CD8-positive, alpha-beta memory T cell (primary cell): ENCODE data around the gene KBTBD13. TPM values are rescaled to one million over a fixed set of nuclear protein-coding genes. Genes with fewer than 3 reads are reported as not detected.
"Not testable (repeated sequence)": the region's sequence is repeated elsewhere in the genome, so short reads cannot be mapped to it uniquely, and the experiment has no call there.

Experiments
- CTCF ChIA-PET: fragments of 350-600 bp; sonication (Branson Sonifier 250); formaldehyde crosslinking; loops from one replicate; lab custom pipeline; 2021; ENCODE audit warnings: antibody characterized with exemption; lab: Charles Lee
- POLR2A ChIA-PET: fragments of 350-600 bp; sonication (Branson Sonifier 250); formaldehyde crosslinking; loops from one replicate; lab custom pipeline; 2021; ENCODE audit warnings: antibody characterized with exemption; lab: Charles Lee
- DNase-seq, 5 donors: peaks; one replicate each; pipeline versions ENCODE4 v3.0.0 to v3.0.0-alpha.2; 2020 to 2022; ENCODE audit warnings: mixed read lengths in 1 of 5
- H3K27ac ChIP-seq: one replicate; pipeline ENCODE4 v1.7.0; 2013; ENCODE audit warnings: low read depth, mild to moderate bottlenecking, low read length, moderate library complexity
- H3K27me3 ChIP-seq: 2 replicates; pipeline ENCODE4 v1.7.0; 2013; ENCODE audit warnings: low read length, mild to moderate bottlenecking; ENCODE audit not compliant: insufficient read depth, poor library complexity, severe bottlenecking
- H3K36me3 ChIP-seq: 2 replicates; pipeline ENCODE4 v1.7.0; 2013; ENCODE audit warnings: mild to moderate bottlenecking, low read length, moderate library complexity; ENCODE audit not compliant: insufficient read depth
- H3K4me1 ChIP-seq: 2 replicates; pipeline ENCODE4 v1.7.0; 2013; ENCODE audit warnings: mild to moderate bottlenecking, low read length, moderate library complexity; ENCODE audit not compliant: insufficient read depth
- H3K4me3 ChIP-seq: 2 replicates; pipeline ENCODE4 v1.7.0; 2013; ENCODE audit warnings: mild to moderate bottlenecking, low read length
- H3K9me3 ChIP-seq: 2 replicates; pipeline ENCODE4 v1.7.0; 2013; ENCODE audit warnings: mild to moderate bottlenecking, low read length
- H3K27ac Mint-ChIP-seq, 8 donors: one replicate each; pipeline ENCODE4 v1.8.0; 2020 to 2021; ENCODE audit warnings: mixed read lengths in 8 of 8, mild to moderate bottlenecking in 6 of 8, inconsistent platforms in 3 of 8, moderate library complexity in 3 of 8
- H3K27me3 Mint-ChIP-seq, 2 donors: one replicate each; pipeline ENCODE4 v1.8.0; 2020 to 2021; ENCODE audit warnings: mixed read lengths in 2 of 2, mild to moderate bottlenecking in 1 of 2, moderate library complexity in 1 of 2
- H3K36me3 Mint-ChIP-seq, 3 donors: one replicate each; pipeline ENCODE4 v1.8.0; 2020 to 2021; ENCODE audit warnings: mixed read lengths in 3 of 3, inconsistent platforms in 1 of 3, mild to moderate bottlenecking in 1 of 3
- H3K4me1 Mint-ChIP-seq, 3 donors: one replicate each; pipeline ENCODE4 v1.8.0; 2020 to 2021; ENCODE audit warnings: mixed read lengths in 3 of 3, inconsistent platforms in 1 of 3, mild to moderate bottlenecking in 1 of 3
- H3K4me3 Mint-ChIP-seq, 7 donors: one replicate each; pipeline ENCODE4 v1.8.0; 2020 to 2021; ENCODE audit warnings: mixed read lengths in 7 of 7, mild to moderate bottlenecking in 6 of 7, moderate library complexity in 4 of 7, inconsistent platforms in 2 of 7
- H3K9me3 Mint-ChIP-seq, 5 donors: one replicate each; pipeline ENCODE4 v1.8.0; 2020 to 2022; ENCODE audit warnings: mixed read lengths in 5 of 5, mild to moderate bottlenecking in 3 of 5, moderate library complexity in 2 of 5, inconsistent platforms in 1 of 5
- polyA plus RNA-seq: library from polyadenylated mRNA; unstranded; fragments of 300-500 nt; fragmentation: Illumina TruSeq; gene quantifications from one replicate; pipeline ENCODE4 v1.2.3, GENCODE V29; 2021
- total RNA-seq, 2 experiments: library from RNA; stranded (reverse); gene quantifications; one replicate each; pipeline ENCODE4 v1.2.3, GENCODE V29; 2021

The KBTBD13 gene
- total and polyA plus RNA-seq, 3 experiments from 2014 or later: not detected

DNA sequence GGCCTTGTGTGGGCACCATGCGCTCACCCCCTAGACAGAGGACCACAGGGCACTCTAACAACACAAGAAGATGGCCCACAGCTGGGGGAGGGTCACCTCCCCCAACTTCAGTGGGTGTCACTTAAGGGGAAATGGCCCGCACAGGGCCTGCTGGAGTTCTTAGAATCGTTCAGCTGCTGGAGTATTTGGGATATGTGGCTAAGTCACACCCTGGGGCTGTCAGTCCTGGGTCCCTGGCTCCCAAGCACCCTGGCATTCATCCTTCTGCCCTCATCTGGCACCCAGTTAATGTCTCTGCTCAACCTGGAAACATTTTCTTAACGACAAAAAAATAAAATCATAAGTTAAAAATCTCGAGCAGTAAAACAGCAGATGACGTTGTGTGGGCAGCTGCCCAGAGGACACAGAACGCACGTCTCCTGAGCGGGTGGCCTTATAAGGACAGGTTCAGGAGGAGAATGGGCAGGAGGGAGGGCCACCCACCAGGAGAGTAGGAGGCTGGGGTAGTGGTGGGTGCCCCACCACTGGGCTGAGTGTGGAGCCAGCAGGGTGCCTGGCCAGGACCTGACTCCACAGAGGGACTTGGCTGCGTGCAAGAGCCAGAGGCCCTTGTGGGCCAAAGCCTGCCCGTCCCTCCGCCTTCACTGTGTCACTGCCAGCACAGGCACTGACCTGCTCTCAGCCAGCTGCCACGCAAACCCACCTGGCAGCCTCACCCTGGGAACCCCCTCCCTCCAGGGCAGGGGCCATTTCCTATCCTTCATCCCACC is 11.5 kb downstream of the KBTBD13 start:
- H3K9me3 ChIP-seq: no peaks in the 10 kb centered on the region
- no peaks in the 10 kb centered on the region for H3K36me3 Mint-ChIP-seq
- no peak overlapping the region for H3K27ac ChIP-seq
- no peaks in the 10 kb centered on the region for H3K36me3 ChIP-seq
- no peaks in the 10 kb centered on the region for H3K4me1 ChIP-seq
- H3K4me3 ChIP-seq: no peak overlapping the region
- no peak for DNase-seq
- H3K27me3 Mint-ChIP-seq: peaks cover 9 to 24% of the 10 kb centered on the region in 2 donors
- no peak overlapping the region for H3K4me3 Mint-ChIP-seq
- H3K27me3 ChIP-seq: peaks cover 8% of the 10 kb centered on the region
- ChIA-PET CTCF (interaction anchor here (2.1 kb wide), 1 partner anchor 10 kb away, joined by 5 read pairs; no protein-coding TSS in a partner anchor), POLR2A (no interaction called here)
- no peaks in the 10 kb centered on the region for H3K9me3 Mint-ChIP-seq
- H3K4me1 Mint-ChIP-seq: peaks cover 0 to under 1% (median 0%) of the 10 kb centered on the region in 3 donors
- H3K27ac Mint-ChIP-seq: no peak overlapping the region

DNA sequence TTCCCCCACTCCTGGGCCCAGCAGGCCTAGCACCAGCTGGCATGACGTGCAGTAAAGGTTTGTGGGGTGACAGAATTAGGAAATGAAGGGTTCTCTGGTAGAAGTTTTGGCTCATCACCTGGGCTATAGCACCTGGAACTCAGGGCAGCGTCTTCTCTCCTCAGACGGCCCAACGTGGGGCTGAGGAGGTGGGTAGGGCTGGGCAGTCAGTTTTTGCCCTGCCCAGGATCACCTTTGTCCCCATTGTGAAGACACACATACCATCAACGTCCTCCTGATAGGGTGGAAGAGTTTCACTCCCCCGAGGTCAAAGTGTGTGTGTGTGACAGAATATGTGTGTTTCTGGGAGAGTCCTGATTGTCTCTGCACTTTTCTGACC is 12.1 kb downstream of the KBTBD13 start:
- no peak overlapping the region for H3K4me3 Mint-ChIP-seq
- H3K36me3 Mint-ChIP-seq: no peaks in the 10 kb centered on the region
- Histone ChIP-seq H3K27me3 (peaks cover 5% of the 10 kb centered on the region), H3K9me3 (no peaks in the 10 kb centered on the region), H3K4me1 (no peaks in the 10 kb centered on the region), H3K27ac (no peak overlapping the region), H3K36me3 (no peaks in the 10 kb centered on the region), H3K4me3 (no peak overlapping the region)
- CTCF ChIA-PET: no interaction called here
- DNase-seq: no peak
- H3K27me3 Mint-ChIP-seq: peaks cover 8 to 24% of the 10 kb centered on the region in 2 donors
- H3K9me3 Mint-ChIP-seq: no peaks in the 10 kb centered on the region
- POLR2A ChIA-PET: no interaction called here
- H3K27ac Mint-ChIP-seq: peak overlapping the region in 1 of 8 donors; percentile 32
- H3K4me1 Mint-ChIP-seq: no peaks in the 10 kb centered on the region

DNA sequence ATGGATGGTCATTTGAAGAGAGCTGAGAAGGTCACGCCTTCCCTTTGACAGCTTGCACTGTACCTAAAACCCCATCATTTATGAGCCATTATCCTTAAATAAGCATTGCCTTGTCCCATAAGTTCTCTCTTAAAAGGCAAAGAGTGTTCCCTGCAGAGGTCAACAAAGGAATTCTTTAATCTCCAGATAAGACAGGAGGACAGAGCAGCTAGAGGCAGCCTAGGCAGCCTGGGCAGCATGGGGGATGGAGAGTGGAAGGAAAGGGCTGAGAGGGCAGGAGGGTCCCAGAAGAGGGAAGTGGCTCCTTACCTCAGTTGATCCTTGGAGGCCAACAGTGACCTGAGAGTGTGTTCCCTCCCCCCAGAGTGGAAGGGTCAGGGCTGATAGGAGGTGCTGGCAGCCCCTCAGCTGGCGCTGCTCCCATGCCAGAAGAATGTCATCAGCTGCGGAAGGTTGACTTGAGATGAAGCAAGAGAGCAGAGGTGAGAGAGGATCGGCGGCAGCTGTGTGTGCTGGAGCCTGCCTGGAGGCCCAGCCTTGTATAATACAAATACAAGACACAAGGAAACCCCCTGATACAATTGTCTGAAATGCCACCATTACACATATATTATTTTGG is 12.8 kb downstream of the KBTBD13 start:
- Histone ChIP-seq H3K27ac (no peak overlapping the region), H3K4me3 (no peak overlapping the region), H3K27me3 (no peaks in the 10 kb centered on the region), H3K4me1 (no peaks in the 10 kb centered on the region), H3K36me3 (no peaks in the 10 kb centered on the region), H3K9me3 (no peaks in the 10 kb centered on the region)
- Mint-ChIP-seq H3K27ac (peak overlapping the region in 1 of 8 donors; percentile 6), H3K27me3 (peaks cover 4 to 17% of the 10 kb centered on the region in 2 donors), H3K4me1 (no peaks in the 10 kb centered on the region), H3K4me3 (no peak overlapping the region), H3K9me3 (no peaks in the 10 kb centered on the region), H3K36me3 (no peaks in the 10 kb centered on the region)
- ChIA-PET POLR2A (no interaction called here), CTCF (no interaction called here)
- DNase-seq: no peak

DNA sequence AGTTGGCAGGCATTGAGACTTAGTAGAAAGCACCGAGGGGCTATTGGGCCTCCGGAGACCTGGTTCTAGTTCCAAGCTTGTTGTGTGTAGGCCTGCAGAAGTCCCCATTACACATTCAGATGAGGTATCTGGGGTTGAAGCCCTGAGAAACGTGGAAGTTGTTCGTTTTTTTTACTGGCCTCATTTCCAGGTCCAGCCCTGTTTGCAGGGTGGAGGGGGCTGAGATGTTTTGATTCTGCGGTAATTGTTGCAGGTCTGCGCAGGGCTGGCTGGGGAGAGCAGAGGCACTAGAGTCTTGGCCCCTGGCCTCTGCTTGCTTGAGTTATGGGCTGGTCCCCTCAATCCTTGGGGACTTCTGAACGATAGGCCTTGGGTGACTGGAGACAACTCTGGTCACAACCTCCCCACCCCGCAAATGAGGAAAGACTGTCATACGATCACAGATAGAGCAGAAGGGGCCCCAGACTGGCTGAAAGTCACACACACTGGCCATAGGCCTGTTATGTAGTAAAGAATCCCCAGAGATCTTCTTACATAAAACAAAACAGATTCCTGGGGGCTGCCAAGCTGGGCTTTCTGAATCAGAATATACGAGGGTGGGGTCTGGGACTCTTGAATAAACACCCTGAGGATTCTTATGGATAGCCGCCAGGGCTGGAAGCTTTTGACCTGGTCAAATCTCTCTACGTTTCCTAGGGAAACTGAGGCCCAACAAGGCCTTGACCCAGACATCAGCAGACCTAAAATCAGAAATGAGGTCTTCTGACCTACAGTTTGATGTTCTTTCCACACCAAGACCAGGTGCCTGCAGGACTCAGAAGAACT is 15.6 kb downstream of the KBTBD13 start:
- no peaks in the 10 kb centered on the region for H3K4me1 Mint-ChIP-seq
- H3K36me3 ChIP-seq: no peaks in the 10 kb centered on the region
- no peak overlapping the region for H3K27ac Mint-ChIP-seq
- H3K4me3 ChIP-seq: no peak overlapping the region
- H3K27me3 Mint-ChIP-seq: no peaks in the 10 kb centered on the region
- no peaks in the 10 kb centered on the region for H3K4me1 ChIP-seq
- H3K27me3 ChIP-seq: no peaks in the 10 kb centered on the region
- no peaks in the 10 kb centered on the region for H3K9me3 ChIP-seq
- H3K36me3 Mint-ChIP-seq: peaks cover 0 to 5% (median 0%) of the 10 kb centered on the region in 3 donors
- H3K4me3 Mint-ChIP-seq: no peak overlapping the region
- no peak overlapping the region for H3K27ac ChIP-seq
- CTCF ChIA-PET: no interaction called here
- POLR2A ChIA-PET: no interaction called here
- no peaks in the 10 kb centered on the region for H3K9me3 Mint-ChIP-seq
- DNase-seq: no peak

DNA sequence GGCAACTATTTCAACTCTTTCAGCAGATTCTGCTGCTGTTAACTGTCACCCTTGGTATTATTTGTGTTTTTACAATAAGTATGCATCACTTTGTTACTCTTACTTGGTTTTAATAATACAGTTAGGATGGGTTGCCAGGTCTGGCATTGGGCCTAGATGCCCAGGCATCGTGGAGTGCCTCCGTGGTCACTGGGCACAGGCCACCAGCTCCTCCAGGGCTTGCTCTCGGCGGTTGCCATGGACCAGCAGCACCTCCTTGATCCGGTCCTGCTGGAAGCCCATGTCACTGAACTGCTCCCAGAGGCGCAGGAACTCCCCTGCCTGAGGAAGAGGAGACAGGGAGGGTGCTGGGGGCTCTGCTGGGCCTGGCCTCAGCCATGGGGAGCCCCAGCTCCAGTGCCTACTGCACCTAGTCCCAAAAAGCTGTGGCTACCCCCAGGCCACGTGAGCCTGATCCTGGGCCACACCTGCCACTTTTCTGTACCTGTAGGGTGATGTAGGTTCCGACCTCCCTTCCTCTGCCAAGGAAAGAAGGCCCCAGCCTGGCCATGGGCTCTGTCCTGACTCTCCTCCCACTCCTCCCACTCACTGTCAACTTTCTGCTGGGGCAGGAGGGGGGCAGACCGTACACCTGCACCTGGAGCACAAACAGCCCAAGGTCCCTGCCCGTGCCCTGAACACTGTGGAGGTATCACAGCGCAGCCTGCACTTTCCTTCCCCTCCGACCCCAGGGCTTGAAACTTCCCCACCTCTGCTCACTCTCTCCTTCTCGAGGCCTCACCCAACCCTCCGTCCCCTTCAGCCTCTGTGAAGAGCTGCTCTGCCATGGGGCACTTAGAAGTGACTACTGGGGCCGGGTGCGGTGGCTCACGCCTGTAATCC is 16.6 kb downstream of the KBTBD13 start:
- no peak for DNase-seq
- peak overlapping the region in 2 of 8 donors; percentile 50 to 70 for H3K27ac Mint-ChIP-seq
- POLR2A ChIA-PET: no interaction called here

DNA sequence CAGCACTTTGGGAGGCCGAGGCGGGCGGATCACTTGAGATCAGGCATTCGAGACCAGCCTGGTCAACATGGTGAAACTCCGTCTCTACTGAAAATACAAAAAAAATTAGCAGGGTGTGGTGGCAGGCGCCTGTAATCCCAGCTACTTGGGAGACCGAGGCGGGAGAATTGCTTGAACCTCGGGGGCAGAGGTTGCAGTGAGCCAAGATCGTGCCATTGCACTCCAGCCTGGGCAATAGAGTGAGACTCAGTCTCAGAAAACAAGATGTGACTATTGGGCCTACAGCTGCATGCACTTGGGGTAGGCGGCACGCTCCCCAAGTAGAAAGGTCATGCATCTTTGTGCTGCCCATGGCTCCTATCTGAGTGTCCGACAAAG is 17.2 kb downstream of the KBTBD13 start:
- H3K27ac ChIP-seq, H3K4me3 Mint-ChIP-seq, DNase-seq, H3K9me3 ChIP-seq, CTCF ChIA-PET, H3K4me1 ChIP-seq, H3K27me3 ChIP-seq, H3K27me3 Mint-ChIP-seq, H3K9me3 Mint-ChIP-seq, H3K4me3 ChIP-seq, H3K4me1 Mint-ChIP-seq, POLR2A ChIA-PET, H3K36me3 ChIP-seq: not testable (repeated sequence)
- Mint-ChIP-seq H3K27ac (peak overlapping the region in 2 of 8 donors; percentile 51 to 70), H3K36me3 (peaks cover 7 to 21% (median 10%) of the 10 kb centered on the region in 3 donors)

More for the DNA sequence above, 16.6 kb downstream of the KBTBD13 start:
- H3K4me1 ChIP-seq: no peaks in the 10 kb centered on the region
- H3K4me3 ChIP-seq: no peak overlapping the region
- H3K9me3 ChIP-seq: no peaks in the 10 kb centered on the region
- no peaks in the 10 kb centered on the region for H3K27me3 ChIP-seq
- Mint-ChIP-seq H3K4me1 (no peaks in the 10 kb centered on the region), H3K9me3 (no peaks in the 10 kb centered on the region), H3K4me3 (no peak overlapping the region), H3K27me3 (no peaks in the 10 kb centered on the region), H3K36me3 (peaks cover 3 to 15% (median 3%) of the 10 kb centered on the region in 3 donors)
- CTCF ChIA-PET: no interaction called here
- H3K36me3 ChIP-seq: no peaks in the 10 kb centered on the region
- H3K27ac ChIP-seq: no peak overlapping the region

DNA sequence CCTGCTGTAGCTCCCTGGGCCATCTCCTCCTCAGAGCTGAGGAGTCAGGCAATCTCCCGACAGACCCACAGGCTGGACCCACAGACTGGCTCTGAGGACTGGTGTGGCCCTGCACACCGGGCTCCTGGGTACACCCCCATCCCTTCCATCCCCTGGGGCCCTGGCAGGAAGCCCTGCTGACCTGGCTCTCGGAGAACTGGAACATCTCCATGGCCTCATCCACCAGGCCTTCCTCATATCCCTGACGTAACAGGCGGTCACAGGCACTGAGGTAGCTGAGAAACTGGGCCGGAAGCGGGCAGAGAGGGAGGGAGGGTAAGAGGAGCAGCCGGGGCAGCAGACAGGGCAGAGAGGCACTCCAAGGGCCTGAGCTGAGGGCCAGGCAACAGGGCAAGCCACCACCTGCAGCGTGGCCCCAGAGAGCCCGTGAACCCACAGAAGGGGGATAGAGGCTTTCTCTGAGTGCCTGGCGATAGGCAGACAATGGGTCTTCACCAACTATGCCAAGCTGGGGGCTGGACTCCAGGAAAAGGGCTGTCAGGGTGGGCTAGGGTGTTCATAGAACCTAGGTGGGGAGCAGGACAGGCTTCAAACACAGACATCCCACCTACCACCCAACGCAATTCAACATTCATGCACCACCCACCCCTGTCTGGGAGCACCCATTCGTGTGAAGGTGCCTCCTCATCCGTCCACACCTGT is 17.9 kb downstream of the KBTBD13 start:
- Histone ChIP-seq H3K27ac (no peak overlapping the region), H3K36me3 (peaks cover 8% of the 10 kb centered on the region), H3K4me3 (no peak overlapping the region), H3K4me1 (no peaks in the 10 kb centered on the region), H3K27me3 (no peaks in the 10 kb centered on the region), H3K9me3 (no peaks in the 10 kb centered on the region)
- ChIA-PET CTCF (no interaction called here), POLR2A (no interaction called here)
- Mint-ChIP-seq H3K4me1 (no peaks in the 10 kb centered on the region), H3K27me3 (no peaks in the 10 kb centered on the region), H3K27ac (peak overlapping the region in 2 of 8 donors; percentile 23 to 81), H3K9me3 (no peaks in the 10 kb centered on the region), H3K4me3 (no peak overlapping the region), H3K36me3 (peaks cover 7 to 28% (median 13%) of the 10 kb centered on the region in 3 donors)
- DNase-seq: no peak
